GM18505 (cell line): Measurements from ENCODE around the gene GCN1.

Experiments used
- ATAC-seq: cut with Tn5 transposase; IDR thresholded peaks from one replicate; pipeline ENCODE4 v1.9.1; 2021; ENCODE audit not compliant: unreplicated experiment
- POLR2A ChIP-seq: IDR thresholded peaks from 4 replicates; pipeline ENCODE4 v1.6.1; 2011; ENCODE audit warnings: borderline replicate concordance; ENCODE audit not compliant: insufficient read depth, insufficient read length; ENCODE audit errors: extremely low read depth

Gene GCN1

DNA sequence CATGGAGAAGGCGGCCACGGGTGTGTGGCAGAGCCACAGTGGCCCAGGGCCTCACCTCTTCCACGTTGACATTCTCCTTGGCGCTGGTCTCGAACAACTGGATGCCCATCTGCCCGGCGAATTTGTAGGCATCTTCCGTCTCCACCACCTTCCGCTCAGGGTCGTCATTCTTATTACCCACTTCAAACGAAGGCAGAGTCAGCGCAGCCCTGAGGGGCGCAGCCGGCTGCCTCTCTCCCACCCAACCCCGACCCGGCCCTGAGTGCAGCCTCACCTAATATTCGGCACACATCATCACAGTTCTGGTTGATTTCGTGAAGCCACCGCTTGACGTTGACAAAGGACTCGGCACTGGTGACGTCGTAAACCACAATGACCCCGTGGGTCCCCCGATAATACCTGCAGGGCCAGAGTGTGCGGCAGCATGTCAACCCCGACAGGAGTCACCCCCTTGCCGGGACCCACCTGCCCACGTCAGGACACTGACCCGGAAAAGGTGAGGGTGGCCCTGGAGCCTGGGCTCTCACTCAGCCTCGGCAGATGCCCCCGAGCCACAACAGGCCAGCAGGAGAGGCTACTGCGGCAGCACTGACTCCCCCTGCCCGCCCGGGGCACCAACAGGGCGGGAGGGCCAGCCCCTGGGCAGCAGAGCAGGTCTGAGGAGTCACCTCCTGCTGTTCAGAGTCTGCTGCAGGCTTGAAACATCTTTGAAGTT, 95.6 kb downstream of the GCN1 start:
- no peak for TF ChIP-seq POLR2A
- ATAC-seq = no peak

DNA sequence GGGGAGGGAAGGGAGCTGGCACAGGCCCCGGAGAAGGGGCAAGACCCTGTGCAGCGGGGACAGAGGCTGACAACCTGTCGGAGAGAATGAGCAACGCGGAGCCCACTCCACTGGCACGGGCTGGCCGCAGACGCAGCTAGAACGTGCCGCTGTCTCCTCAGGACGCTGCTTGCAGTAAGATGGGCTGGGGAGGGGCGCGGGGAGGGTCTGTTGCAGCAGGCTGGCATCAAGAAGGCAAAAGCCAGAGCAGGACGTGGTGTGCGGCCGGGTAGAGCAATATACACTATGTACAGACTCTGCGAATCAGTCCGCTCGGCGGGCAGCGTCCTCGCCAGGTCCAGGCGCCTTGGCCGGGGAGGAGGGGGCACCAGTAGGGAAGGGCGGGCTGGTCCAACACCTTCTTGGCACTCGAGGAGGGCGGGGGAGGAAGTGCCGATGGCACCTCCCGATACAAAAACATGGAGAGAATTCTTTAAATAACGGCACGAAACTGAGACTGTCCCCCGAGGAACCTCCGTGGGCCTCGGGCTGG, 97.8 kb downstream of the GCN1 start:
- no peak for ATAC-seq

DNA sequence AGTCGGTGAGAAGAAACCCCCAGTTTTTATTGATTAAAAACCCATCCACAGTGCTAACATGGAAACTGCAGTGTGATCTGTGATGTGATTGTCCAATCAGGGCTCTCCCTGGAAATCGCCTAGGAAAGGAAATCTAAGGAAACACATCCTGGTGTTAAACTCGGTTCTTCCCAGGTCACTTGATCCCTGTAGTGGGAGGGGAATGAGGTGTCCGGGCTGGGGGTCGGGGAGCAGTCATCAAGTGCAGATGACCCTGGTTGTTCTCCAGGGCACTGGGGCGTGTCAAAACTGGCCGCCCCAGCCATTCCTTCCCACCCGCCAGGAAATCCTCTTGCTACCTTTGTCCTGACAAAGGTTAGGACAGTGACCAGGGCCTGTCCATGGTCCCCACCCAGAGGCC, 98.8 kb downstream of the GCN1 start:
- TF ChIP-seq POLR2A = no peak
- ATAC-seq = no peak

More for the DNA sequence above, 97.8 kb downstream of the GCN1 start:
- TF ChIP-seq POLR2A = no peak

DNA sequence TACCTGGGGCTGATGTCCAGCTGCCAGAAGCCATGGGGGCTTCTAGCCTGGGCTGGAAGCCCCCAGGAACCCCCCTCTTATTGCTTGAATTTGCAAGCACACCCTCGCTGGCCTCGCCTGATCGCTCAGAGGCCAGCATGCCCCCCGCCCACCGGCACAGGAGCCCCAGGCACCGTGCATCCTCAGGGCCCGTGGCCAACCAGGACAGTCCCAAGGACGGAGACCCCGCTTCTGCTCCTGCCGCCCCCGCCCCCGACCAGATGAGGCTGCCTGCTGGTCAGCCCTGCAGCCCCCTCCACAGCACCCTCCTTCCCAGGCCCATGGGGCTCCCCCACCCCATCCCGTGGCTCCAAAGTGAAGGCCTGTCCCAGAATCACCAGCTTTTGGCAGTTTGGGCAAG, 99.2 kb downstream of the GCN1 start:
- TF ChIP-seq POLR2A = no peak
- no peak for ATAC-seq

- no peak for TF ChIP-seq POLR2A
- ATAC-seq = no peak
These were observed 100.0 kb downstream of the GCN1 start for GRCh38 chr12:120094485-120094884.

- TF ChIP-seq POLR2A = no peak
These were observed 100.7 kb downstream of the GCN1 start for GRCh38 chr12:120093592-120094355.

DNA sequence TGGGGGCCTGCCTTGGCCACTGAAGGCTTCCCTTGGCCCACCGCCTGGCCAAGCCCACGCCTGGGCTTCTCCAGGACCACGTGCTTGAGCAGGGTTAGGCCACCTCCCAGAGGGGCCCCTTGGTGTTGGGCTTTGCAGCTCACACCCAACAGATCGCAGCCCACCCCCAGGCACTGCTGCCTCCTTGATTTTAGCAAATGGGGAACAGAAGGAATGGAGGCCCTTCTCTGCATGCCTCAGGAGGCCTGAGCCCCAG, 101.3 kb downstream of the GCN1 start:
- TF ChIP-seq POLR2A = no peak
- ATAC-seq = no peak

More at GRCh38 chr12:120093592-120094355, 100.7 kb downstream of the GCN1 start:
- no peak for ATAC-seq

GRCh38 chr12:120092551-120093335, 101.8 kb downstream of the GCN1 start:
- no peak for TF ChIP-seq POLR2A
- ATAC-seq = no peak

- TF ChIP-seq POLR2A = no peak
- no peak for ATAC-seq
These were observed 103.0 kb downstream of the GCN1 start for GRCh38 chr12:120091371-120092090.

DNA sequence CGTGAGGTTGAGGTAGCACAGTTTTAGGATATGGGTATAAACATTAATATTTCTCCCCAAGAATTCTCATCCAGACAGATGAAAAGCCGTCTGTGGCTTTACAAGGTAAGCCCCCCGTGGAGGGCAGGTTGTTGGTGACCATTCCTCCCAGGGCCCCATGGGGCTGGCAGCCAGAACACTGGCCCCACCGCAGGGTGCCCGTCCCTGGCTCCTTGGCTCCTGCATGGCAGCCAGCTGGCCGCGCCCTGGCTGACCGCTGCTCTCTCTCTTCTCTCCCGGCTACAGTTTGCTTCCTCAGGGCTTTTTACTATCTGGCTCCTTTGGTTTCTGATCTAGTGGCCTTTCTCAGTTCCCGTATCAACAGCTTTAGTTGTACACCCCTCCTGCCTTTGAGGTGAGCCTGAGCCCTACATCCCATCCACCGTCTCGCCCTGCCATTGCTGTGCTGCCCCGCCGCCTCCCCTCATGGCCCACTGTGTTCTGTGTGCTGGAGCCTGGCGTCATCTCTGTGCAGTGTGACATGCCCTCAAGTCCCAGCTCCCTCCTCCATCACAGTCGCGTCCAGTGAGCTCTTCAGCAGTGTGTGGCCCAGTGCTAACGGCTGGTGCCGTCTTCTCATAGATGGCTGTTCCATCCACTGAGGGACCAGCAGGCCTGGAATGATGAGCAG, 103.8 kb downstream of the GCN1 start:
- ATAC-seq = no peak
- no peak for TF ChIP-seq POLR2A

- ATAC-seq = no peak
- no peak for TF ChIP-seq POLR2A
These were observed 104.3 kb downstream of the GCN1 start for GRCh38 chr12:120090206-120090605.

GRCh38 chr12:120089796-120090195, 104.7 kb downstream of the GCN1 start:
- no peak for ATAC-seq

GRCh38 chr12:120089105-120089504, 105.4 kb downstream of the GCN1 start:
- no peak for TF ChIP-seq POLR2A
- no peak for ATAC-seq

More at GRCh38 chr12:120089796-120090195, 104.7 kb downstream of the GCN1 start:
- TF ChIP-seq POLR2A = no peak
